DND-41 (cell line): ENCODE data around the gene MTMR4.

Source experiments
- ATAC-seq: fragments of 200-7000 bp; cut with Tn5 transposase; 3 replicates; pipeline ENCODE4 v1.9.1; 2021; ENCODE audit warnings: low read depth; ENCODE audit not compliant: insufficient read depth
- DNase-seq: peaks from one replicate; pipeline ENCODE4 v3.0.0-alpha.2; 2020
- H2AFZ ChIP-seq: 2 replicates; pipeline ENCODE4 v1.6.0; 2012; ENCODE audit warnings: low read depth, low read length
- H3K27ac ChIP-seq: 2 replicates; pipeline ENCODE4 v1.5.1; 2012; ENCODE audit warnings: low read length, inconsistent platforms
- H3K27me3 ChIP-seq: fragments of 200-600 bp; sonication (generic); 2 replicates; pipeline ENCODE4 v1.6.0; 2012; ENCODE audit warnings: low read length, mild to moderate bottlenecking, inconsistent platforms; ENCODE audit not compliant: insufficient read depth, poor library complexity
- H3K36me3 ChIP-seq: 2 replicates; pipeline ENCODE4 v1.5.1; 2012; ENCODE audit warnings: low read length, inconsistent platforms; ENCODE audit not compliant: insufficient read depth
- H3K4me1 ChIP-seq: 2 replicates; pipeline ENCODE4 v1.5.1; 2012; ENCODE audit warnings: mild to moderate bottlenecking, low read length; ENCODE audit not compliant: insufficient read depth
- H3K4me2 ChIP-seq: 2 replicates; pipeline ENCODE4 v1.6.0; 2012; ENCODE audit warnings: mild to moderate bottlenecking, moderate library complexity, low read length, inconsistent platforms; ENCODE audit not compliant: insufficient read depth
- H3K4me3 ChIP-seq, 2 experiments: fragments of 200-600 bp in 1 of 2; shearing (Covaris generic) in 1 of 2; 2 replicates each; pipeline ENCODE4 v1.5.1; 2012 to 2016; ENCODE audit warnings: inconsistent platforms in 2 of 2, low read length in 2 of 2, mild to moderate bottlenecking in 2 of 2, low read depth in 1 of 2, moderate library complexity in 1 of 2
- H3K79me2 ChIP-seq: 2 replicates; pipeline ENCODE4 v1.6.0; 2012; ENCODE audit warnings: low read length, inconsistent platforms; ENCODE audit not compliant: insufficient read depth
- H3K9ac ChIP-seq: 2 replicates; pipeline ENCODE4 v1.6.0; 2012; ENCODE audit warnings: low read depth, mild to moderate bottlenecking, inconsistent platforms, low read length, moderate library complexity
- H3K9me3 ChIP-seq: 2 replicates; pipeline ENCODE4 v1.5.1; 2012; ENCODE audit warnings: low read length, moderate library complexity, mild to moderate bottlenecking, inconsistent platforms; ENCODE audit not compliant: insufficient read depth, severe bottlenecking
- H4K20me1 ChIP-seq: 2 replicates; pipeline ENCODE4 v1.6.0; 2012; ENCODE audit warnings: low read length; ENCODE audit not compliant: insufficient read depth
- EZH2 ChIP-seq: IDR thresholded peaks from 3 replicates; pipeline ENCODE4 v1.6.1; 2012; ENCODE audit warnings: borderline replicate concordance, low read depth, mild to moderate bottlenecking, moderate library complexity, low read length, inconsistent platforms; ENCODE audit not compliant: severe bottlenecking
- TF ChIP-seq, protein P1 (sequence below): IDR thresholded peaks from 2 replicates; pipeline ENCODE4 v1.5.1; 2012; ENCODE audit warnings: borderline replicate concordance, low read length, moderate library complexity, mild to moderate bottlenecking; ENCODE audit not compliant: poor library complexity, severe bottlenecking; ENCODE audit errors: extremely low read depth

The MTMR4 gene

DNA sequence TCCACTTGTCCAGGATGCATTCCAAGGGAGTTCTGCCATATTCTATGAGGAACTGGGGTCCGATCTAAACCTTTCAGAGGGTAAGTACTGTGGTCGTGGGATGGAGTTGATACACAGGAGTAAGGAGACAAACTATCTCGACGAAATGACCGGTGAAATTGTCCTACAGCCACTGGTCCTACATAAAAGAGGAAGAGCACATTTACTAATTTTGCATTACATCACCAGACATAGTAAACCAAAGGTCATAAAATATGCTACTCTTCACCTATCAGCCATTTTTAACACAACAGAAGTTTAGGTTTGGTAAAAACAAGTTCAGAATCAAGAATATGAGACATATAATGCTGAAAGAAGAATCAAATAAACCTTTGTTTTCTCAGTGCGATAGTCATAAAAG lies 34.3 kb downstream of the MTMR4 start:
- no peaks in the 10 kb centered on the region for H3K4me1 ChIP-seq
- no peak overlapping the region for H2AFZ ChIP-seq
- H4K20me1 ChIP-seq, result no peaks in the 10 kb centered on the region
- DNase-seq, result no peak
- no peak overlapping the region for H3K4me2 ChIP-seq
- no peaks in the 10 kb centered on the region for H3K9me3 ChIP-seq
- no peaks in the 10 kb centered on the region for H3K36me3 ChIP-seq
- H3K27me3 ChIP-seq, result peaks cover 3% of the 10 kb centered on the region
- no peak for ATAC-seq
- H3K4me3 ChIP-seq, result no peak overlapping the region
- H3K27ac ChIP-seq, result no peak overlapping the region
- no peaks in the 10 kb centered on the region for H3K79me2 ChIP-seq
- no peak overlapping the region for H3K9ac ChIP-seq
- TF ChIP-seq, protein P1, sequence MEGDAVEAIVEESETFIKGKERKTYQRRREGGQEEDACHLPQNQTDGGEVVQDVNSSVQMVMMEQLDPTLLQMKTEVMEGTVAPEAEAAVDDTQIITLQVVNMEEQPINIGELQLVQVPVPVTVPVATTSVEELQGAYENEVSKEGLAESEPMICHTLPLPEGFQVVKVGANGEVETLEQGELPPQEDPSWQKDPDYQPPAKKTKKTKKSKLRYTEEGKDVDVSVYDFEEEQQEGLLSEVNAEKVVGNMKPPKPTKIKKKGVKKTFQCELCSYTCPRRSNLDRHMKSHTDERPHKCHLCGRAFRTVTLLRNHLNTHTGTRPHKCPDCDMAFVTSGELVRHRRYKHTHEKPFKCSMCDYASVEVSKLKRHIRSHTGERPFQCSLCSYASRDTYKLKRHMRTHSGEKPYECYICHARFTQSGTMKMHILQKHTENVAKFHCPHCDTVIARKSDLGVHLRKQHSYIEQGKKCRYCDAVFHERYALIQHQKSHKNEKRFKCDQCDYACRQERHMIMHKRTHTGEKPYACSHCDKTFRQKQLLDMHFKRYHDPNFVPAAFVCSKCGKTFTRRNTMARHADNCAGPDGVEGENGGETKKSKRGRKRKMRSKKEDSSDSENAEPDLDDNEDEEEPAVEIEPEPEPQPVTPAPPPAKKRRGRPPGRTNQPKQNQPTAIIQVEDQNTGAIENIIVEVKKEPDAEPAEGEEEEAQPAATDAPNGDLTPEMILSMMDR, result no peak
- TF ChIP-seq EZH2, result no peak

- Histone ChIP-seq H3K4me2 (no peak overlapping the region), H2AFZ (no peak overlapping the region), H3K9ac (no peak overlapping the region), H3K36me3 (no peaks in the 10 kb centered on the region), H3K27me3 (peaks cover 5% of the 10 kb centered on the region), H3K9me3 (no peaks in the 10 kb centered on the region), H3K27ac (no peak overlapping the region), H3K4me1 (no peaks in the 10 kb centered on the region), H3K79me2 (no peaks in the 10 kb centered on the region), H4K20me1 (no peaks in the 10 kb centered on the region), H3K4me3 (no peak overlapping the region)
- TF ChIP-seq, protein P1, result no peak
- DNase-seq (no peak), ATAC-seq (no peak)
Observed at GRCh38 chr17:58476812-58477211, 37.6 kb downstream of the MTMR4 start.

GRCh38 chr17:58475985-58476384 lies 38.5 kb downstream of the MTMR4 start:
- Histone ChIP-seq H3K27ac (no peak overlapping the region), H3K79me2 (no peaks in the 10 kb centered on the region), H3K4me1 (no peaks in the 10 kb centered on the region), H3K4me3 (no peak overlapping the region), H3K36me3 (no peaks in the 10 kb centered on the region), H2AFZ (no peak overlapping the region), H3K9ac (no peak overlapping the region), H3K4me2 (no peak overlapping the region), H3K9me3 (no peaks in the 10 kb centered on the region), H3K27me3 (peaks cover 5% of the 10 kb centered on the region), H4K20me1 (no peaks in the 10 kb centered on the region)
- TF ChIP-seq, protein P1, result no peak
- TF ChIP-seq EZH2, result no peak
- DNase-seq (no peak), ATAC-seq (no peak)

DNA sequence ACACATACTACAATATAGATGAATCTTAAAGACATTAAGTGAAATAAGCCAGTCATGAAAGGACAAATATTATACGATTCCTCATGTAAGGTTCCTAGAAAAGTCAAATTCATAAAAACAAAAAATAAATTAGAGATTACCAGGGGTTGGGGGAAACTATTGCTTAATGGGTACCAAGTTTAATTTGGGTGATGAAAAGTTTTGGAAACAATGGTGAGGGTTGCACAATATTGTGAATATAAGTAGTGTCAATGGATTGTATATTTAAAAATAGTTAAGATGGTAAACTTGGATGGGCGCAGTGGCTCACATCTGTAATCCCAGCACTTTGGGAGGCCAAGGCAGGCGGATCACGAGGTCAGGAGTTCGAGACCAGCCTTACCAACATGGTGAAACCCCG lies 44.1 kb downstream of the MTMR4 start:
- no peak for DNase-seq
- no peaks in the 10 kb centered on the region for H4K20me1 ChIP-seq
- no peaks in the 10 kb centered on the region for H3K79me2 ChIP-seq
- H3K27ac ChIP-seq, result no peak overlapping the region
- H3K9me3 ChIP-seq, result no peaks in the 10 kb centered on the region
- peaks cover 10% of the 10 kb centered on the region for H3K27me3 ChIP-seq
- no peak overlapping the region for H3K4me2 ChIP-seq
- no peaks in the 10 kb centered on the region for H3K4me1 ChIP-seq
- no peak for TF ChIP-seq EZH2
- TF ChIP-seq, protein P1, result no peak
- no peak overlapping the region for H3K9ac ChIP-seq
- H3K36me3 ChIP-seq, result no peaks in the 10 kb centered on the region
- no peak overlapping the region for H3K4me3 ChIP-seq
- H2AFZ ChIP-seq, result no peak overlapping the region
- ATAC-seq, result no peak
